NCI-H146 treated with DMSO at 0.1 percent for 48 hours (cell line): Measurements from ENCODE around the gene SRPK2.

Source experiments
- DNase-seq: peaks from one replicate; lab custom pipeline; 2025; ENCODE audit not compliant: unreplicated experiment; lab: John Stamatoyannopoulos, UW

The SRPK2 gene

GRCh38 chr7:105149827-105150226 lies 238.9 kb downstream of the SRPK2 start:
- no peak for DNase-seq

DNA sequence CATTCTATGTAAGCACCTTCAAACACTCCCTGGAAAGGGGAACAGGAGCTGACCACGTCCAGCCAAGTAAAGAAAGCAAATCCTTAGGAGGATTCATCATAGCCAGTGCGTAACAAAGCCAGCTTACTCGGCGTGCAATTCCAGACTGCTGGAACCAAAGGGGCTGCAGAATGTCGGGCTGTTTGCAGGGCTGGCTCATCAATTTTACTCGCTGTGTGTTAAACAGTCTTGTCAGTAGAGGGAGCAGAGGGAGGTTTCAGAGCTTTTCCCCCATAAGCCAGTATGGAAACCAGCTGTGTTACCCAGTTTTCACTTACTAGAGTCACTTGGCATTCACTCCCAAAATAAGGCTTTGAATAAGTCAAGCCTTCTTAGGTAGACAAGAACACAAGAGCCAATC lies 247.7 kb downstream of the SRPK2 start:
- no peak for DNase-seq

- no peak for DNase-seq
Observed at GRCh38 chr7:105139381-105139780, 249.3 kb downstream of the SRPK2 start.

DNA sequence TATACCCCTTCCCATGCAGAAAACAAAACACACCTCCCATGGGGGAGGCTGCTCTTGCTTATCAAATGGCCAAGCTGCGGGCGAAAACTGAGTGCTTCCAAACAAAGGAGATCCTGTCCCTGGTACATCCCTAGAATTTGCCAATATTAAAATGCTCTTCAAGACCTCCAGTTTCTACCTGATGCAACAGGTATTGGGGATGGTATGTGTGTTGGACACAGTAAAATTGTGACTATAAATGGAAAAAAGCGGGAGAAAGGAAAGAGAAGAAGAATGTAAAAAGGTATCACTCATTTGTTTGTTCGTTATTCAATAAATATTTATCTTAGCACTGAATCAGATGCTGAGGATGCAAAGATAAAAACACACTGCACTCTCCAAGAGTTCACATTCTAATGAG lies 250.8 kb downstream of the SRPK2 start:
- no peak for DNase-seq

DNA sequence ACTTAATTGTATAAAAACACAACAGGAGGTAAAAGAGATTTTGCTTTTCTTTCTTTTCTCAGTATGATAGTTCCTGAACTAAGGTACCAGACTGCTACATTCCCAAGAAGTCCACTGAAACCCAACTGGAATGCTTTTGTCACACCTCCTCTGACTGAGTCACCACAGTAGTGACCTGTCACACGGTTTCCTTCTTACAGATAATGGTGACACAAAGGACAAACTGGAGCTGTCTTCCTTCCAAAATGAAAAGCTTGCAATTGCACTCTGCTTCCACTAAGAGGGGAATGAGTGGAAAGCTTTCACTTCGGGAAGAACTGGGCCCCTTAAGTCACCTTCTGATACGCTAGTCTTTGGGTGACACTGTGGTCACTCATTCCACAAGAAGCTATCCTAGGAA lies 252.5 kb downstream of the SRPK2 start:
- DNase-seq = no peak

DNA sequence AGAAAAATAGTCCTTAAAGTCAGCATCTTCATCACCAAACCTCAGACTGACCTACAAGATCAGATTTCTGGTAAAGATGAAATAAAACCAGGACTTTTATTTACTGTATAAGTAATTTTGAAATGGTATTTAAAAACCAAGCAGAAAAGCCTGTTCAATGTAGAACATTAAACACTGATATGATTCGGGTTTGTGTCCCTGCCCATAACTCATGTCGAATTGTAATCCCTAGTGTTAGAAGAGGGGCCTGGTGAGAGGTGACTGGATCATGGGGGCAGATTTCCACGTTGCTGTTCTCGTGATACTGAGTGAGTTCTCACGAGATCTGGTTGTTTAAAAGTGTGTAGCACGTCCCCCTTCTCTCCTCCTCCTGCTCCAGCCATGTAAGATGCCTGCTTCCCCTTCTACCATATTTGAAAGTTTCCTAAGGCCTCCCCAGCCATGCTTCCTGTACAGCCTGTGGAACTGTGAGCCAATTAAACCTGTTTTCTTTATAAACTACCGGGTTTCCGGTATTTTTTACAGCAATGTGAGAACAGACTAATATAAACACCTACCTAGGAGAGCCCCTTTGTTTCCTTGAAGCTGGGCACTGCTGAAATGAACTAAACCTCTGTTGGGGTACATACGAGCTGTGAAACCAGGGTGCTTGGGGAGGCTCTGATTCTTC lies 254.6 kb downstream of the SRPK2 start:
- DNase-seq = no peak

GRCh38 chr7:105133358-105133757 lies 255.4 kb downstream of the SRPK2 start:
- DNase-seq = no peak

GRCh38 chr7:105132835-105133234 lies 255.9 kb downstream of the SRPK2 start:
- DNase-seq = no peak

DNA sequence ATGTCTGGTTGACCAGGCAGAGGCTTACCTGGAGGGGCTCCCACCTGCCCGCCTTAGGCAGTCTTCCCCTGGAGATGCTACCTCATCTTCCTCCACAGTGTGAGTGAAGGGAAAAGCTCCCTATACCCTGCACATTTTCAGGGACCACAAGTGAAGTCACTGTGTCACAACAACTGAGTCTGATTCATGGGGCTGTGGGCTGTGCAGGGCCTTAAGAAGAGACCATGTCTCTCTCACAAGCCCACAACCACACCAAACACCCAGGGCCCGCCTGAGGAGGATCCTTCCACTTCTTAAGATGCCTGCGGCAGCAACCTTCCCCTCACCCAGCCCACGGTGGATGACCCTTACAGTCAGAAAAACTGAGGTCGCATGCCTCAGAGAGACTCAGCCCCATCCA lies 256.4 kb downstream of the SRPK2 start:
- no peak for DNase-seq

GRCh38 chr7:105131890-105132289 lies 256.8 kb downstream of the SRPK2 start:
- DNase-seq = no peak

- DNase-seq = no peak
Observed at GRCh38 chr7:105131033-105131656, 257.6 kb downstream of the SRPK2 start.

- DNase-seq = no peak
Observed at GRCh38 chr7:105130580-105130979, 258.1 kb downstream of the SRPK2 start.

DNA sequence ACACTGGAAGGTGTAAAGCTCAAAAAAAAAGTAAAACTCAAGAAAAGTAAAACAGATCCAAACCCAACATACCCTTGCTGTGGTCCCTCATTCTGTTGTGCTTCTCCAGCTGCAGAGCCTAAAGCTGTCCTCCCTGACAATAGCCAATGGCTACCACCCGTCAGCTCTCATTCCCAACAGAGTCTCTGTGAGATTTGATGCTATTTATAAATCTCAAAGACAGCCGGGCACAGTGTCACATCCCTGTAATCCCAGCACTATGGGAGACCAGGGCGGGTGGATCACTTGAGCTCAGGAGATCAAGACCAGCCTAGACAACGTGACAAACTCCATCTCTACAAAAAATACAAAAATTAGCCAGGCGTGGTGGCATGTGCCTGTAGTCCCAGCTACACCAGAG lies 258.7 kb downstream of the SRPK2 start:
- no peak for DNase-seq

DNA sequence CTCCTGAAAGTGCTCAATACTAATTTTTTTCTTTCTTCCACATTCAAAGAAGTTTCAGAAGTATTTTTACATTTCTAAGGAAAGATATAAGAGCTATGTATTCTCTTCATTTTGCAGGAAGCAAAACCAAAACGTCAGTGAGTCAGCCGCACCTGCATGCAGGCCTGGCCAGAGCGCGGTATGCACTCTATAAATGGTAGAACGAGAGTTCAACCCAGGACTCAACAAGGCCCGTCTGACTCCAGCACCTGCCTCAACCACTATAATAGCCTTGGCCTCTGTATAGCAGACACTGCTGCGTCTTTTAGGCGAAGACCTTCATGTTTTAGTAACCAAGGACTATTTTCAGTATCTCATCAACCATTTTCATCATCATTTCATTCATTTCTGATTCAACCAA lies 261.5 kb downstream of the SRPK2 start:
- no peak for DNase-seq

- DNase-seq = no peak
Observed at GRCh38 chr7:105126436-105126975, 262.2 kb downstream of the SRPK2 start.

- no peak for DNase-seq
Observed at GRCh38 chr7:105125745-105126144, 263.0 kb downstream of the SRPK2 start.

GRCh38 chr7:105122619-105123018 lies 266.1 kb downstream of the SRPK2 start:
- no peak for DNase-seq

- DNase-seq = no peak
Observed at GRCh38 chr7:105118612-105119600, 269.8 kb downstream of the SRPK2 start.

GRCh38 chr7:105112440-105113418 lies 276.0 kb downstream of the SRPK2 start:
- DNase-seq = no peak

DNA sequence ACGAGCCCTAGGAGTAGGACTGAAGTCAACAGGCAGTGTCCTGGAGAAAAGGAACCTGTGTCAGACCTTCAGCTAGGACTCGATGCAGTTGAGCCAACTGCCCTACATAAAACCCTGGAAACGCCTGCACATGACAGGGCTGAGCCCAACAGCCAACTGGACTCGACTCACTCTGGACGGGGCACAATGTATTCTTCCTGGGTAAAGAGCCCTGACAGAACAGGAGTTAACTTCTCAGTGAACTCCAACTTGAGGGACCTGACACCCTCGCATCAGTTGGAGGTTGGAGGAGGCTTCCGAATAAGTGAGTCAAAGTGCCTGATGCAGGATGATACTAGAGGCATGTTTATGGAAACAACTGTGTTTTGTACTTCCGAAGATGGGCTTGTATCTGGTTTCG lies 281.3 kb downstream of the SRPK2 start:
- DNase-seq = no peak
